HG02588 (cell line): Measurements from ENCODE around the gene LARP4B.

Experiments used
- ATAC-seq: cut with Tn5 transposase; IDR thresholded peaks from one replicate; pipeline ENCODE4 v1.9.1; 2021; ENCODE audit warnings: mild to moderate bottlenecking, moderate library complexity; ENCODE audit not compliant: unreplicated experiment

LARP4B gene

GRCh38 chr10:790821-791551 lies 140.5 kb downstream of the LARP4B start:
- ATAC-seq: no peak

- ATAC-seq: no peak
Observed at GRCh38 chr10:789831-790701, 141.4 kb downstream of the LARP4B start.

- ATAC-seq: no peak
Observed at GRCh38 chr10:788796-789748, 142.4 kb downstream of the LARP4B start.

- ATAC-seq: no peak
Observed at GRCh38 chr10:787933-788651, 143.4 kb downstream of the LARP4B start.

GRCh38 chr10:786633-787474 lies 144.7 kb downstream of the LARP4B start:
- ATAC-seq: no peak

- ATAC-seq: no peak
Observed at GRCh38 chr10:785861-786214, 145.7 kb downstream of the LARP4B start.

GRCh38 chr10:785089-785860 lies 146.2 kb downstream of the LARP4B start:
- no peak for ATAC-seq

GRCh38 chr10:784403-785088 lies 147.0 kb downstream of the LARP4B start:
- ATAC-seq: no peak

GRCh38 chr10:782751-783648 lies 148.5 kb downstream of the LARP4B start:
- ATAC-seq: no peak

- no peak for ATAC-seq
Observed at GRCh38 chr10:780536-781524, 150.7 kb downstream of the LARP4B start.

GRCh38 chr10:778626-779330 lies 152.7 kb downstream of the LARP4B start:
- ATAC-seq: no peak

- ATAC-seq: no peak
Observed at GRCh38 chr10:777913-778479, 153.5 kb downstream of the LARP4B start.

- no peak for ATAC-seq
Observed at GRCh38 chr10:776772-777171, 154.7 kb downstream of the LARP4B start.

GRCh38 chr10:775245-776075 lies 156.0 kb downstream of the LARP4B start:
- ATAC-seq: no peak
